Thoracic aorta (tissue), 2 donors: ENCODE results near the gene ALMS1. TPM values are rescaled to one million over a fixed set of nuclear protein-coding genes. Genes with fewer than 3 reads are reported as not detected.

ENCODE experiments used
- ATAC-seq: fragments of 150-250 bp; one replicate; pipeline ENCODE4 v1.8.0; 2017; ENCODE audit warnings: low read depth; ENCODE audit not compliant: insufficient number of reproducible peaks, low FRiP score
- DNase-seq: peaks from one replicate; pipeline ENCODE4 v3.0.0-alpha.2; 2020; ENCODE audit warnings: low spot score
- H3K27ac ChIP-seq, 2 donors: fragments of 200-600 bp; sonication (generic); 1 replicate in 1 of 2; 2 replicates in 1 of 2; pipeline ENCODE4 v1.5.1; 2016; ENCODE audit warnings: mild to moderate bottlenecking in 2 of 2, moderate library complexity in 2 of 2
- H3K27me3 ChIP-seq: fragments of 200-600 bp; sonication (generic); replicated peaks from 2 replicates; pipeline ENCODE4 v1.6.0; 2016; ENCODE audit warnings: mild to moderate bottlenecking; ENCODE audit not compliant: insufficient read depth
- H3K36me3 ChIP-seq: fragments of 200-600 bp; sonication (generic); one replicate; pipeline ENCODE4 v1.5.1; 2016
- H3K4me1 ChIP-seq, 2 donors: fragments of 200-600 bp; sonication (generic); 1 replicate in 1 of 2; 2 replicates in 1 of 2; pipeline versions ENCODE4 v1.5.1 to v1.6.0; 2016; ENCODE audit warnings: low read depth in 2 of 2, mild to moderate bottlenecking in 1 of 2; ENCODE audit not compliant: control insufficient read depth in 1 of 2
- H3K4me3 ChIP-seq: fragments of 200-600 bp; sonication (generic); 2 replicates; pipeline ENCODE4 v1.5.1; 2016; ENCODE audit warnings: mild to moderate bottlenecking
- H3K9me3 ChIP-seq: fragments of 200-600 bp; sonication (generic); 2 replicates; pipeline ENCODE4 v1.5.1; 2016
- total RNA-seq, 2 donors: library from RNA; depleted of rRNA; stranded (reverse); fragments of >200 nt; gene quantifications; one replicate each; pipeline versions ENCODE4 v1.1.0 to v1.2.3, GENCODE V29; 2016
- TF ChIP-seq, protein P1 (sequence below): fragments of 200-600 bp; sonication (generic); IDR thresholded peaks from one replicate; pipeline ENCODE4 v1.5.1; 2019; ENCODE audit warnings: antibody characterized with exemption

The ALMS1 gene
- total RNA-seq, 2 donors from 2014 or later = 30.7 to 41.6 TPM

DNA sequence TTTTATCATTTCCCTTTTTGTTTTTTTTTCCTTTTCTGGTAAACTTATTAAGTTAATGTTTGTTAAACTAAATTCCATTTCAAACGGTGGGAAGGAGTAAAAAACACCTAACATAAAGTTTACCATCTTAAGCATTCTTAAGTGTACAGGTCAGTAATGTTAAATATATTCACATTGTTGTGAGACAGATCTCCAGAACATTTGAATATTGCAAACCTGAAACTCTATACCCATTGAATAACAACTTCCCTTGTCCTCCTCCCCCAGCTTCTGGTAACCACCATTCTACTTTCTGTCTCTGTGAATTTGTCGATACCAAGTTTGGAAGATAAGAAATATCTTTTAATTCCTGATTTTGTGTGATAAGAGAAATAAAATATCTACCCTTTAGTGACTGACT, 268.5 kb downstream of the ALMS1 start:
- TF ChIP-seq, protein P1, sequence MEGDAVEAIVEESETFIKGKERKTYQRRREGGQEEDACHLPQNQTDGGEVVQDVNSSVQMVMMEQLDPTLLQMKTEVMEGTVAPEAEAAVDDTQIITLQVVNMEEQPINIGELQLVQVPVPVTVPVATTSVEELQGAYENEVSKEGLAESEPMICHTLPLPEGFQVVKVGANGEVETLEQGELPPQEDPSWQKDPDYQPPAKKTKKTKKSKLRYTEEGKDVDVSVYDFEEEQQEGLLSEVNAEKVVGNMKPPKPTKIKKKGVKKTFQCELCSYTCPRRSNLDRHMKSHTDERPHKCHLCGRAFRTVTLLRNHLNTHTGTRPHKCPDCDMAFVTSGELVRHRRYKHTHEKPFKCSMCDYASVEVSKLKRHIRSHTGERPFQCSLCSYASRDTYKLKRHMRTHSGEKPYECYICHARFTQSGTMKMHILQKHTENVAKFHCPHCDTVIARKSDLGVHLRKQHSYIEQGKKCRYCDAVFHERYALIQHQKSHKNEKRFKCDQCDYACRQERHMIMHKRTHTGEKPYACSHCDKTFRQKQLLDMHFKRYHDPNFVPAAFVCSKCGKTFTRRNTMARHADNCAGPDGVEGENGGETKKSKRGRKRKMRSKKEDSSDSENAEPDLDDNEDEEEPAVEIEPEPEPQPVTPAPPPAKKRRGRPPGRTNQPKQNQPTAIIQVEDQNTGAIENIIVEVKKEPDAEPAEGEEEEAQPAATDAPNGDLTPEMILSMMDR = no peak
- Histone ChIP-seq H3K4me3 (no peak overlapping the region), H3K36me3 (no peaks in the 10 kb centered on the region), H3K9me3 (no peaks in the 10 kb centered on the region), H3K27me3 (no peaks in the 10 kb centered on the region), H3K27ac (no peak overlapping the region), H3K4me1 (no peaks in the 10 kb centered on the region)
- DNase-seq (no peak), ATAC-seq (no peak)

Other genes starting within 250 kb of the ALMS1 start
- gene NOTO, start 183.3 kb upstream of the ALMS1 start, total RNA-seq = not detected
- gene SMYD5, start 171.6 kb upstream of the ALMS1 start, total RNA-seq = 10 to 100 TPM; 12.6 to 16.2 TPM
- 10 to 100 TPM; 19.9 to 24.5 TPM for gene PRADC1, start 152.6 kb upstream of the ALMS1 start, total RNA-seq
- gene CCT7, start 151.5 kb upstream of the ALMS1 start, total RNA-seq = 100 to 1,000 TPM; 121 to 144 TPM
- gene FBXO41, start 101.4 kb upstream of the ALMS1 start, total RNA-seq = 1 to 10 TPM; 3.5 to 6.1 TPM
- gene EGR4, start 92.3 kb upstream of the ALMS1 start, total RNA-seq = not detected